Measurements from ENCODE around the gene PDE4D.
"Not testable (repeated sequence)": the region's sequence is repeated elsewhere in the genome, so short reads cannot be mapped to it uniquely, and the experiment has no call there.

PDE4D gene

GRCh38 chr5:59332236-59332973 lies 561.1 kb downstream of the PDE4D start:
- no peak for DNase-seq (ENCODE audit: low spot score)

- no peak for DNase-seq (ENCODE audit: low spot score)
Observed at GRCh38 chr5:59330680-59331079, 562.8 kb downstream of the PDE4D start.

GRCh38 chr5:59328709-59329296 lies 564.7 kb downstream of the PDE4D start:
- no peak for DNase-seq (ENCODE audit: low spot score)

- DNase-seq (ENCODE audit: low spot score) = no peak
Observed at GRCh38 chr5:59327191-59327980, 566.1 kb downstream of the PDE4D start.

- DNase-seq (ENCODE audit: low spot score) = no peak
Observed at GRCh38 chr5:59326596-59326995, 566.9 kb downstream of the PDE4D start.

GRCh38 chr5:59325070-59325469 lies 568.5 kb downstream of the PDE4D start:
- DNase-seq (ENCODE audit: low spot score) = no peak

GRCh38 chr5:59322894-59323293 lies 570.6 kb downstream of the PDE4D start:
- no peak for DNase-seq (ENCODE audit: low spot score)

GRCh38 chr5:59322058-59322457 lies 571.5 kb downstream of the PDE4D start:
- DNase-seq (ENCODE audit: low spot score) = no peak

- no peak for DNase-seq (ENCODE audit: low spot score)
Observed at GRCh38 chr5:59321642-59322041, 571.9 kb downstream of the PDE4D start.

- no peak for DNase-seq (ENCODE audit: low spot score)
Observed at GRCh38 chr5:59320420-59320819, 573.1 kb downstream of the PDE4D start.

GRCh38 chr5:59319250-59319649 lies 574.3 kb downstream of the PDE4D start:
- DNase-seq (ENCODE audit: low spot score) = no peak

- DNase-seq (ENCODE audit: low spot score) = no peak
Observed at GRCh38 chr5:59317774-59318205, 575.7 kb downstream of the PDE4D start.

GRCh38 chr5:59317023-59317773 lies 576.3 kb downstream of the PDE4D start:
- peak; percentile 57 for DNase-seq (ENCODE audit: low spot score)

- DNase-seq (ENCODE audit: low spot score) = no peak
Observed at GRCh38 chr5:59312223-59312622, 581.3 kb downstream of the PDE4D start.

GRCh38 chr5:59308685-59309084 lies 584.8 kb downstream of the PDE4D start:
- DNase-seq (ENCODE audit: low spot score) = not testable (repeated sequence)

GRCh38 chr5:59303289-59303716 lies 590.2 kb downstream of the PDE4D start:
- not testable (repeated sequence) for DNase-seq (ENCODE audit: low spot score)

GRCh38 chr5:59302509-59302908 lies 591.0 kb downstream of the PDE4D start:
- not testable (repeated sequence) for DNase-seq (ENCODE audit: low spot score)

GRCh38 chr5:59301727-59302126 lies 591.8 kb downstream of the PDE4D start:
- no peak for DNase-seq (ENCODE audit: low spot score)

- no peak for DNase-seq (ENCODE audit: low spot score)
Observed at GRCh38 chr5:59300930-59301329, 592.6 kb downstream of the PDE4D start.

GRCh38 chr5:59299006-59299405 lies 594.5 kb downstream of the PDE4D start:
- DNase-seq (ENCODE audit: low spot score) = no peak

Measured in SK-N-DZ (cell line).